ENCODE measurements around the gene CTSC. TPM values are rescaled to one million over a fixed set of nuclear protein-coding genes. Genes with fewer than 3 reads are reported as not detected.
"Not testable (repeated sequence)": the region's sequence is repeated elsewhere in the genome, so short reads cannot be mapped to it uniquely, and the experiment has no call there.

Gene CTSC
- total RNA-seq, 1 donor from 2014 or later: 47.0 TPM

GRCh38 chr11:88277349-88277915 lies 60.1 kb downstream of the CTSC start:
- H3K27ac ChIP-seq (ENCODE audit: low read depth, low read length): no peak overlapping the region
- H3K9ac ChIP-seq (ENCODE audit: low read depth in 1 of 3, low read length in 3 of 3): no peak overlapping the region
- H3K36me3 ChIP-seq (ENCODE audit: control insufficient read depth in 3 of 3, insufficient read depth in 3 of 3, low read length in 3 of 3): no peaks in the 10 kb centered on the region
- no peaks in the 10 kb centered on the region for H3K9me3 ChIP-seq (ENCODE audit: control insufficient read depth in 3 of 3, low read length in 3 of 3)
- no peaks in the 10 kb centered on the region for H3K27me3 ChIP-seq (ENCODE audit: control insufficient read depth in 3 of 3, insufficient read depth in 3 of 3, low read length in 3 of 3)
- H3K4me3 ChIP-seq (ENCODE audit: low read length in 3 of 3): no peak overlapping the region
- H3K4me1 ChIP-seq (ENCODE audit: control insufficient read depth in 3 of 3, insufficient read depth in 3 of 3, low read length in 3 of 3): peaks cover 5 to 11% (median 6%) of the 10 kb centered on the region in 3 donors

GRCh38 chr11:88275636-88276035 lies 61.9 kb downstream of the CTSC start:
- no peaks in the 10 kb centered on the region for H3K4me1 ChIP-seq (ENCODE audit: control insufficient read depth in 3 of 3, insufficient read depth in 3 of 3, low read length in 3 of 3)
- H3K36me3 ChIP-seq (ENCODE audit: control insufficient read depth in 3 of 3, insufficient read depth in 3 of 3, low read length in 3 of 3): no peaks in the 10 kb centered on the region
- H3K9ac ChIP-seq (ENCODE audit: low read depth in 1 of 3, low read length in 3 of 3): no peak overlapping the region
- H3K27ac ChIP-seq (ENCODE audit: low read depth, low read length): no peak overlapping the region
- no peak overlapping the region for H3K4me3 ChIP-seq (ENCODE audit: low read length in 3 of 3)
- H3K9me3 ChIP-seq (ENCODE audit: control insufficient read depth in 3 of 3, low read length in 3 of 3): no peaks in the 10 kb centered on the region
- H3K27me3 ChIP-seq (ENCODE audit: control insufficient read depth in 3 of 3, insufficient read depth in 3 of 3, low read length in 3 of 3): no peaks in the 10 kb centered on the region

GRCh38 chr11:88266919-88267318 lies 70.6 kb downstream of the CTSC start:
- Histone ChIP-seq H3K4me1 (ENCODE audit: control insufficient read depth in 3 of 3, insufficient read depth in 3 of 3, low read length in 3 of 3) (no peaks in the 10 kb centered on the region), H3K9me3 (ENCODE audit: control insufficient read depth in 3 of 3, low read length in 3 of 3) (no peaks in the 10 kb centered on the region), H3K27me3 (ENCODE audit: control insufficient read depth in 3 of 3, insufficient read depth in 3 of 3, low read length in 3 of 3) (no peaks in the 10 kb centered on the region), H3K36me3 (ENCODE audit: control insufficient read depth in 3 of 3, insufficient read depth in 3 of 3, low read length in 3 of 3) (no peaks in the 10 kb centered on the region), H3K4me3 (ENCODE audit: low read length in 3 of 3) (no peak overlapping the region), H3K27ac (ENCODE audit: low read depth, low read length) (no peak overlapping the region), H3K9ac (ENCODE audit: low read depth in 1 of 3, low read length in 3 of 3) (no peak overlapping the region)

- H3K9me3 ChIP-seq (ENCODE audit: control insufficient read depth in 3 of 3, low read length in 3 of 3): no peaks in the 10 kb centered on the region
- H3K27me3 ChIP-seq (ENCODE audit: control insufficient read depth in 3 of 3, insufficient read depth in 3 of 3, low read length in 3 of 3): no peaks in the 10 kb centered on the region
- H3K9ac ChIP-seq (ENCODE audit: low read depth in 1 of 3, low read length in 3 of 3): no peak overlapping the region
- no peaks in the 10 kb centered on the region for H3K36me3 ChIP-seq (ENCODE audit: control insufficient read depth in 3 of 3, insufficient read depth in 3 of 3, low read length in 3 of 3)
- H3K4me1 ChIP-seq (ENCODE audit: control insufficient read depth in 3 of 3, insufficient read depth in 3 of 3, low read length in 3 of 3): no peaks in the 10 kb centered on the region
- H3K4me3 ChIP-seq (ENCODE audit: low read length in 3 of 3): no peak overlapping the region
- H3K27ac ChIP-seq (ENCODE audit: low read depth, low read length): no peak overlapping the region
Observed at GRCh38 chr11:88266157-88266556, 71.4 kb downstream of the CTSC start.

- no peak overlapping the region for H3K4me3 ChIP-seq (ENCODE audit: low read length in 3 of 3)
- H3K27ac ChIP-seq (ENCODE audit: low read depth, low read length): no peak overlapping the region
- no peaks in the 10 kb centered on the region for H3K4me1 ChIP-seq (ENCODE audit: control insufficient read depth in 3 of 3, insufficient read depth in 3 of 3, low read length in 3 of 3)
- H3K36me3 ChIP-seq (ENCODE audit: control insufficient read depth in 3 of 3, insufficient read depth in 3 of 3, low read length in 3 of 3): no peaks in the 10 kb centered on the region
- H3K9ac ChIP-seq (ENCODE audit: low read depth in 1 of 3, low read length in 3 of 3): no peak overlapping the region
- no peaks in the 10 kb centered on the region for H3K27me3 ChIP-seq (ENCODE audit: control insufficient read depth in 3 of 3, insufficient read depth in 3 of 3, low read length in 3 of 3)
- H3K9me3 ChIP-seq (ENCODE audit: control insufficient read depth in 3 of 3, low read length in 3 of 3): peaks cover 2 to 14% (median 11%) of the 10 kb centered on the region in 3 donors
Observed at GRCh38 chr11:88259431-88259830, 78.1 kb downstream of the CTSC start.

- Histone ChIP-seq H3K9me3 (ENCODE audit: control insufficient read depth in 3 of 3, low read length in 3 of 3) (peaks cover 0 to 5% (median 1%) of the 10 kb centered on the region in 3 donors), H3K9ac (ENCODE audit: low read depth in 1 of 3, low read length in 3 of 3) (no peak overlapping the region), H3K27ac (ENCODE audit: low read depth, low read length) (no peak overlapping the region), H3K4me1 (ENCODE audit: control insufficient read depth in 3 of 3, insufficient read depth in 3 of 3, low read length in 3 of 3) (no peaks in the 10 kb centered on the region), H3K27me3 (ENCODE audit: control insufficient read depth in 3 of 3, insufficient read depth in 3 of 3, low read length in 3 of 3) (no peaks in the 10 kb centered on the region), H3K4me3 (ENCODE audit: low read length in 3 of 3) (no peak overlapping the region), H3K36me3 (ENCODE audit: control insufficient read depth in 3 of 3, insufficient read depth in 3 of 3, low read length in 3 of 3) (no peaks in the 10 kb centered on the region)
Observed at GRCh38 chr11:88252208-88252607, 85.3 kb downstream of the CTSC start.

GRCh38 chr11:88250566-88251242 lies 86.8 kb downstream of the CTSC start:
- no peaks in the 10 kb centered on the region for H3K36me3 ChIP-seq (ENCODE audit: control insufficient read depth in 3 of 3, insufficient read depth in 3 of 3, low read length in 3 of 3)
- H3K9ac ChIP-seq (ENCODE audit: low read depth in 1 of 3, low read length in 3 of 3): no peak overlapping the region
- no peaks in the 10 kb centered on the region for H3K27me3 ChIP-seq (ENCODE audit: control insufficient read depth in 3 of 3, insufficient read depth in 3 of 3, low read length in 3 of 3)
- H3K4me1 ChIP-seq (ENCODE audit: control insufficient read depth in 3 of 3, insufficient read depth in 3 of 3, low read length in 3 of 3): no peaks in the 10 kb centered on the region
- H3K4me3 ChIP-seq (ENCODE audit: low read length in 3 of 3): no peak overlapping the region
- H3K9me3 ChIP-seq (ENCODE audit: control insufficient read depth in 3 of 3, low read length in 3 of 3): peaks cover 0 to 3% (median 0%) of the 10 kb centered on the region in 3 donors
- H3K27ac ChIP-seq (ENCODE audit: low read depth, low read length): no peak overlapping the region

GRCh38 chr11:88249706-88250105 lies 87.8 kb downstream of the CTSC start:
- no peak overlapping the region for H3K4me3 ChIP-seq (ENCODE audit: low read length in 3 of 3)
- H3K9ac ChIP-seq (ENCODE audit: low read depth in 1 of 3, low read length in 3 of 3): no peak overlapping the region
- H3K27me3 ChIP-seq (ENCODE audit: control insufficient read depth in 3 of 3, insufficient read depth in 3 of 3, low read length in 3 of 3): no peaks in the 10 kb centered on the region
- H3K27ac ChIP-seq (ENCODE audit: low read depth, low read length): no peak overlapping the region
- no peaks in the 10 kb centered on the region for H3K9me3 ChIP-seq (ENCODE audit: control insufficient read depth in 3 of 3, low read length in 3 of 3)
- no peaks in the 10 kb centered on the region for H3K36me3 ChIP-seq (ENCODE audit: control insufficient read depth in 3 of 3, insufficient read depth in 3 of 3, low read length in 3 of 3)
- no peaks in the 10 kb centered on the region for H3K4me1 ChIP-seq (ENCODE audit: control insufficient read depth in 3 of 3, insufficient read depth in 3 of 3, low read length in 3 of 3)

GRCh38 chr11:88246696-88247095 lies 90.8 kb downstream of the CTSC start:
- H3K9ac ChIP-seq (ENCODE audit: low read depth in 1 of 3, low read length in 3 of 3): no peak overlapping the region
- H3K4me1 ChIP-seq (ENCODE audit: control insufficient read depth in 3 of 3, insufficient read depth in 3 of 3, low read length in 3 of 3): no peaks in the 10 kb centered on the region
- no peaks in the 10 kb centered on the region for H3K27me3 ChIP-seq (ENCODE audit: control insufficient read depth in 3 of 3, insufficient read depth in 3 of 3, low read length in 3 of 3)
- H3K36me3 ChIP-seq (ENCODE audit: control insufficient read depth in 3 of 3, insufficient read depth in 3 of 3, low read length in 3 of 3): no peaks in the 10 kb centered on the region
- H3K9me3 ChIP-seq (ENCODE audit: control insufficient read depth in 3 of 3, low read length in 3 of 3): no peaks in the 10 kb centered on the region
- no peak overlapping the region for H3K4me3 ChIP-seq (ENCODE audit: low read length in 3 of 3)
- no peak overlapping the region for H3K27ac ChIP-seq (ENCODE audit: low read depth, low read length)

GRCh38 chr11:88245576-88245975 lies 92.0 kb downstream of the CTSC start:
- not testable (repeated sequence) for H3K9me3 ChIP-seq (ENCODE audit: control insufficient read depth in 3 of 3, low read length in 3 of 3); H3K27ac ChIP-seq (ENCODE audit: low read depth, low read length); H3K4me1 ChIP-seq (ENCODE audit: control insufficient read depth in 3 of 3, insufficient read depth in 3 of 3, low read length in 3 of 3); H3K36me3 ChIP-seq (ENCODE audit: control insufficient read depth in 3 of 3, insufficient read depth in 3 of 3, low read length in 3 of 3); H3K4me3 ChIP-seq (ENCODE audit: low read length in 3 of 3); H3K9ac ChIP-seq (ENCODE audit: low read depth in 1 of 3, low read length in 3 of 3); H3K27me3 ChIP-seq (ENCODE audit: control insufficient read depth in 3 of 3, insufficient read depth in 3 of 3, low read length in 3 of 3)

Measured in skeletal muscle tissue (tissue), 4 donors.